H1 (cell line): Measurements from ENCODE around the gene SEPTIN5. TPM values are rescaled to one million over a fixed set of nuclear protein-coding genes. Genes with fewer than 3 reads are reported as not detected.

Experiments used
- CTCF ChIA-PET: fragments of 300-600 bp; sonication (Branson Sonifier 250); formaldehyde crosslinking; loops from one replicate; lab custom pipeline; 2021; ENCODE audit not compliant: partially characterized antibody; lab: Charles Lee
- POLR2A ChIA-PET: fragments of 300-600 bp; sonication (Branson Sonifier 250); formaldehyde crosslinking; loops from one replicate; lab custom pipeline; 2021; ENCODE audit warnings: inconsistent platforms; ENCODE audit not compliant: partially characterized antibody; lab: Charles Lee
- DNase-seq, 2 experiments: peaks; one replicate each; pipeline versions ENCODE4 v3.0.0 to v3.0.0-alpha.2; 2010 to 2022; ENCODE audit warnings: low spot score in 2 of 2, low read depth in 1 of 2, mixed read lengths in 1 of 2
- FAIRE-seq: peaks from 2 replicates; lab custom pipeline; 2011; peaks lifted over from hg19 to GRCh38; lab: Jason Lieb, UNC
- H2AFZ ChIP-seq: 2 replicates; pipeline ENCODE4 v1.8.1; 2012; ENCODE audit warnings: low read length, inconsistent platforms
- H2AK5ac ChIP-seq: 2 replicates; pipeline ENCODE4 v1.6.1; 2013; ENCODE audit warnings: low read depth, low read length
- H2BK120ac ChIP-seq: replicated peaks from 2 replicates; pipeline ENCODE3; 2013; ENCODE audit warnings: low read depth, low read length, inconsistent platforms
- H2BK12ac ChIP-seq: 2 replicates; pipeline ENCODE4 v1.6.1; 2013; ENCODE audit warnings: low read depth, low read length
- H2BK15ac ChIP-seq: 2 replicates; pipeline ENCODE4 v1.6.1; 2013; ENCODE audit warnings: low read length
- H2BK20ac ChIP-seq: 2 replicates; pipeline ENCODE4 v1.6.1; 2013; ENCODE audit warnings: low read length
- H2BK5ac ChIP-seq: 2 replicates; pipeline ENCODE4 v1.6.1; 2013; ENCODE audit warnings: low read depth, low read length
- H3K14ac ChIP-seq: 2 replicates; pipeline ENCODE4 v1.6.1; 2013; ENCODE audit warnings: inconsistent platforms; ENCODE audit not compliant: insufficient read length
- H3K18ac ChIP-seq: 2 replicates; pipeline ENCODE4 v1.6.1; 2013; ENCODE audit warnings: low read length; ENCODE audit errors: extremely low read depth
- H3K23ac ChIP-seq: 2 replicates; pipeline ENCODE4 v1.6.1; 2013; ENCODE audit warnings: inconsistent platforms; ENCODE audit not compliant: insufficient read length
- H3K23me2 ChIP-seq: 2 replicates; pipeline ENCODE4 v1.6.1; 2013; ENCODE audit warnings: low read depth, low read length
- H3K27ac ChIP-seq: 2 replicates; pipeline ENCODE4 v1.6.1; 2011; ENCODE audit warnings: low read depth, low read length, inconsistent platforms
- H3K27me3 ChIP-seq, 4 experiments: replicated peaks in 1 of 4; 1 replicate in 1 of 4; 2 replicates in 3 of 4; pipeline versions ENCODE4 v1.6.1 to v1.8.1; 2011 to 2013; ENCODE audit warnings: low read length in 3 of 4, mild to moderate bottlenecking in 3 of 4, inconsistent platforms in 2 of 4, mixed read lengths in 2 of 4, moderate library complexity in 1 of 4; ENCODE audit not compliant: control insufficient read depth in 3 of 4, insufficient read depth in 3 of 4; ENCODE audit errors: extremely low read depth in 1 of 4
- H3K36me3 ChIP-seq, 4 experiments: 2 replicates each; pipeline versions ENCODE4 v1.6.1 to v1.8.1; 2011 to 2013; ENCODE audit warnings: mild to moderate bottlenecking in 4 of 4, low read length in 3 of 4, moderate library complexity in 2 of 4, control low read depth in 1 of 4, inconsistent platforms in 1 of 4; ENCODE audit not compliant: insufficient read depth in 4 of 4, control insufficient read depth in 2 of 4
- H3K4ac ChIP-seq: replicated peaks from 2 replicates; pipeline ENCODE3; 2013; ENCODE audit warnings: low read length, low read depth, mixed read lengths, inconsistent platforms; ENCODE audit not compliant: insufficient read length
- H3K4me1 ChIP-seq, 4 experiments: replicated peaks in 1 of 4; 1 replicate in 1 of 4; 2 replicates in 3 of 4; pipeline versions ENCODE4 v1.6.1 to v1.8.1; 2011 to 2013; ENCODE audit warnings: low read length in 3 of 4, inconsistent platforms in 2 of 4, mixed read lengths in 1 of 4; ENCODE audit not compliant: insufficient read depth in 4 of 4, control insufficient read depth in 3 of 4
- H3K4me2 ChIP-seq, 2 experiments: 2 replicates each; pipeline versions ENCODE4 v1.6.1 to v1.8.1; 2011 to 2013; ENCODE audit warnings: low read depth in 2 of 2, low read length in 2 of 2, control low read depth in 1 of 2, inconsistent platforms in 1 of 2, mild to moderate bottlenecking in 1 of 2; ENCODE audit not compliant: insufficient read depth in 1 of 2
- H3K4me3 ChIP-seq, 4 experiments: fragments of 200-600, 300-600 bp in 1 of 4; sonication (generic), shearing (Covaris generic), sonication (Bioruptor Twin) in 1 of 4; 2 replicates each; pipeline versions ENCODE4 v1.5.1 to v1.8.1; 2011 to 2016; ENCODE audit warnings: low read length in 4 of 4, low read depth in 3 of 4, control low read depth in 2 of 4, inconsistent platforms in 2 of 4, mild to moderate bottlenecking in 2 of 4, mixed read lengths in 1 of 4, moderate library complexity in 1 of 4; ENCODE audit not compliant: insufficient read depth in 2 of 4; ENCODE audit errors: extremely low read depth in 1 of 4
- H3K56ac ChIP-seq: replicated peaks from 2 replicates; pipeline ENCODE3; 2013; ENCODE audit warnings: low read depth, mild to moderate bottlenecking, mixed read lengths, low read length, inconsistent platforms; ENCODE audit not compliant: insufficient read length
- H3K79me1 ChIP-seq: 2 replicates; pipeline ENCODE4 v1.6.1; 2013; ENCODE audit warnings: low read depth, low read length, control low read depth
- H3K79me2 ChIP-seq, 2 experiments: 2 replicates each; pipeline versions ENCODE4 v1.6.1 to v1.8.1; 2012 to 2013; ENCODE audit warnings: low read length in 2 of 2, mild to moderate bottlenecking in 2 of 2, inconsistent platforms in 1 of 2; ENCODE audit not compliant: insufficient read depth in 2 of 2, control insufficient read depth in 1 of 2
- H3K9ac ChIP-seq, 4 experiments: replicated peaks in 1 of 4; 1 replicate in 1 of 4; 2 replicates in 3 of 4; pipeline versions ENCODE4 v1.6.1 to v1.8.1; 2011 to 2013; ENCODE audit warnings: low read depth in 3 of 4, low read length in 3 of 4, control low read depth in 2 of 4, mild to moderate bottlenecking in 2 of 4, moderate library complexity in 2 of 4, inconsistent platforms in 1 of 4; ENCODE audit errors: extremely low read depth in 1 of 4
- H3K9me3 ChIP-seq, 2 experiments: 2 replicates each; pipeline versions ENCODE4 v1.6.1 to v1.8.1; 2012 to 2013; ENCODE audit warnings: mild to moderate bottlenecking in 2 of 2, moderate library complexity in 2 of 2, control low read depth in 1 of 2, inconsistent platforms in 1 of 2, low read depth in 1 of 2, low read length in 1 of 2, mixed read lengths in 1 of 2; ENCODE audit not compliant: insufficient read depth in 2 of 2
- H4K20me1 ChIP-seq, 2 experiments: replicated peaks in 1 of 2; 2 replicates each; pipeline versions ENCODE3 to v1.8.1; 2011 to 2013; ENCODE audit warnings: inconsistent platforms in 2 of 2, low read length in 2 of 2, mild to moderate bottlenecking in 1 of 2; ENCODE audit not compliant: insufficient read depth in 2 of 2, control insufficient read depth in 1 of 2
- H4K5ac ChIP-seq: 2 replicates; pipeline ENCODE4 v1.6.1; 2013; ENCODE audit warnings: low read length, low read depth, mixed read lengths, inconsistent platforms; ENCODE audit not compliant: insufficient read length
- H4K8ac ChIP-seq: 2 replicates; pipeline ENCODE4 v1.8.0; 2013; ENCODE audit warnings: mild to moderate bottlenecking, moderate library complexity, low read length, inconsistent platforms; ENCODE audit not compliant: insufficient read depth; ENCODE audit errors: extremely low read depth
- H4K91ac ChIP-seq: replicated peaks from 2 replicates; pipeline ENCODE3; 2013; ENCODE audit warnings: low read length, mixed read lengths, inconsistent platforms; ENCODE audit not compliant: insufficient read length
- ASH2L ChIP-seq: fragments of 200-600, 300-600 bp; sonication (generic); IDR thresholded peaks from one replicate; pipeline ENCODE4 v1.7.1; 2017; ENCODE audit warnings: low read length
- E2F6 ChIP-seq: IDR thresholded peaks from 2 replicates; pipeline ENCODE4 v1.6.1; 2012; ENCODE audit warnings: inconsistent platforms
- GTF2F1 ChIP-seq: IDR thresholded peaks from 2 replicates; pipeline ENCODE4 v1.6.1; 2012; ENCODE audit warnings: low read depth, low read length, improper control_type of control experiment, borderline replicate concordance
- KDM5A ChIP-seq: fragments of 200-600 bp; IDR thresholded peaks from 2 replicates; pipeline ENCODE4 v1.7.1; 2012; ENCODE audit warnings: mild to moderate bottlenecking, low read length, inconsistent platforms, mixed read lengths
- TAF7 ChIP-seq: optimal IDR thresholded peaks from 2 replicates; pipeline ENCODE3; 2011; ENCODE audit warnings: low read depth, mild to moderate bottlenecking, inconsistent platforms, low read length, moderate library complexity, borderline replicate concordance
- WGBS, 2 experiments: shearing (Covaris generic) in 1 of 2; methylation state at CpG; one replicate each; pipeline versions ENCODE4 v1.1.6 to v1.1.7; 2013 to 2015; ENCODE audit warnings: low lambda C conversion rate in 2 of 2, mixed read lengths in 2 of 2, inconsistent platforms in 1 of 2, low coverage in 1 of 2, missing lambda C conversion rate in 1 of 2; ENCODE audit not compliant: insufficient replicate concordance in 2 of 2, insufficient coverage in 1 of 2, insufficient read length in 1 of 2; ENCODE audit errors: extremely low coverage in 1 of 2, missing lambda C conversion rate in 1 of 2; 5-methylcytosine and 5-hydroxymethylcytosine counted together
- polyA plus RNA-seq, 7 experiments: library from polyadenylated mRNA; depleted of rRNA in 3 of 7; stranded (reverse) in 5 of 7; unstranded in 2 of 7; fragments of >200 nt in 5 of 7; fragments of 200-250 nt in 2 of 7; gene quantifications; 1 replicate in 5 of 7; 2 replicates in 1 of 7; 4 replicates in 1 of 7; pipeline versions ENCODE4 v1.2.1 to v1.2.3, GENCODE V29; 2011 to 2013; ENCODE audit warnings: missing spikeins in 2 of 7, mixed read lengths in 2 of 7
- total RNA-seq: library from RNA; stranded (reverse); fragmentation: NEBNext Ultra II Directional; extraction: Animal tissue kit (Norgen Biotek cat#: 25700); gene quantifications from 2 replicates; pipeline ENCODE4 v1.2.1, GENCODE V29; 2021

SEPTIN5 gene
- total and polyA plus RNA-seq, 2 of the 8 experiments (the other 6 are each of a cell fraction or from before 2014, with no cell fraction given): 6.0 to 8.6 TPM

GRCh38 chr22:19739448-19739895 lies 25.2 kb downstream of the SEPTIN5 start:
- H3K27me3 ChIP-seq: no peaks in the 10 kb centered on the region; a peak in 1 of 7 replicates
- no peak overlapping the region for H3K23ac ChIP-seq
- no peak overlapping the region for H2BK15ac ChIP-seq
- no peak overlapping the region for H3K18ac ChIP-seq
- H2BK5ac ChIP-seq: no peak overlapping the region
- peaks cover 0 to 1% of the 10 kb centered on the region in 2 experiments for H4K20me1 ChIP-seq
- H2BK120ac ChIP-seq: no peak overlapping the region
- no peak overlapping the region for H3K9ac ChIP-seq
- no peak overlapping the region for H2BK20ac ChIP-seq
- H3K79me2 ChIP-seq: no peaks in the 10 kb centered on the region
- no peak overlapping the region for H2BK12ac ChIP-seq
- CTCF ChIA-PET: interaction anchor here (0.6 to 5.0 kb wide), 5 partner anchors 9 to 172 kb away, joined by 3 to 43 read pairs (median 6); partner anchors contain the start of gene GP1BB
- no peak overlapping the region for H3K4me3 ChIP-seq
- peak overlapping the region; percentile 28; the same call in 1 of the 2 replicates for H4K8ac ChIP-seq
- no peak overlapping the region for H4K5ac ChIP-seq
- H3K4ac ChIP-seq: no peak overlapping the region
- no peak overlapping the region for H3K56ac ChIP-seq
- FAIRE-seq: no peak
- no peak overlapping the region for H2AK5ac ChIP-seq
- H3K27ac ChIP-seq: no peak overlapping the region
- H3K9me3 ChIP-seq: no peaks in the 10 kb centered on the region
- H2AFZ ChIP-seq: no peak overlapping the region
- H3K14ac ChIP-seq: no peak overlapping the region
- peaks cover 0 to 12% (median 6%) of the 10 kb centered on the region in 4 experiments; a peak in 5 of 7 replicates for H3K4me1 ChIP-seq
- H3K4me2 ChIP-seq: no peak overlapping the region
- H3K23me2 ChIP-seq: no peaks in the 10 kb centered on the region
- no peak overlapping the region for H4K91ac ChIP-seq
- no peak for TF ChIP-seq ASH2L
- TF ChIP-seq E2F6: no peak
- no peak for TF ChIP-seq TAF7
- no peak for TF ChIP-seq GTF2F1
- no peak for TF ChIP-seq KDM5A
- TF ChIP-seq, all 59 proteins: peak for 0
- DNase-seq: no peak
- no peaks in the 10 kb centered on the region for H3K36me3 ChIP-seq
- H3K79me1 ChIP-seq: no peaks in the 10 kb centered on the region
- WGBS, 2 experiments: 84% methylated on average over 14 of the region's 16 CpGs; no CpG with 5 or more reads in 1 of the 2 experiments
- POLR2A ChIA-PET: no interaction called here
